PFSK-1 (cell line): Measurements from ENCODE around the gene HK1.

Source experiments
- FOXP2 ChIP-seq: optimal IDR thresholded peaks from 2 replicates; pipeline ENCODE3; 2011; ENCODE audit warnings: borderline replicate concordance, control low read depth, inconsistent platforms; ENCODE audit not compliant: insufficient read depth; ENCODE audit errors: extremely low read length, extremely low read depth
- POLR2AphosphoS5 ChIP-seq: IDR thresholded peaks from 2 replicates; pipeline ENCODE4 v1.6.1; 2012; ENCODE audit warnings: low read depth, mild to moderate bottlenecking, control low read depth, low read length, moderate library complexity
- SIN3A ChIP-seq: IDR thresholded peaks from 2 replicates; pipeline ENCODE4 v1.6.1; 2012; ENCODE audit warnings: mild to moderate bottlenecking, low read length, moderate library complexity, borderline replicate concordance; ENCODE audit not compliant: insufficient read depth
- TAF1 ChIP-seq: IDR thresholded peaks from 2 replicates; pipeline ENCODE4 v1.6.1; 2012; ENCODE audit warnings: low read length, control low read depth, borderline replicate concordance; ENCODE audit not compliant: insufficient read depth
- TF ChIP-seq, protein P1 (sequence below), 2 experiments: IDR thresholded peaks; 2 replicates each; pipeline versions ENCODE4 v1.6.1 to v1.8.0; 2011 to 2012; ENCODE audit warnings: low read depth in 2 of 2, low read length in 2 of 2, control low read depth in 1 of 2, inconsistent platforms in 1 of 2, mild to moderate bottlenecking in 1 of 2, moderate library complexity in 1 of 2; ENCODE audit not compliant: insufficient read depth in 1 of 2

HK1 gene

DNA sequence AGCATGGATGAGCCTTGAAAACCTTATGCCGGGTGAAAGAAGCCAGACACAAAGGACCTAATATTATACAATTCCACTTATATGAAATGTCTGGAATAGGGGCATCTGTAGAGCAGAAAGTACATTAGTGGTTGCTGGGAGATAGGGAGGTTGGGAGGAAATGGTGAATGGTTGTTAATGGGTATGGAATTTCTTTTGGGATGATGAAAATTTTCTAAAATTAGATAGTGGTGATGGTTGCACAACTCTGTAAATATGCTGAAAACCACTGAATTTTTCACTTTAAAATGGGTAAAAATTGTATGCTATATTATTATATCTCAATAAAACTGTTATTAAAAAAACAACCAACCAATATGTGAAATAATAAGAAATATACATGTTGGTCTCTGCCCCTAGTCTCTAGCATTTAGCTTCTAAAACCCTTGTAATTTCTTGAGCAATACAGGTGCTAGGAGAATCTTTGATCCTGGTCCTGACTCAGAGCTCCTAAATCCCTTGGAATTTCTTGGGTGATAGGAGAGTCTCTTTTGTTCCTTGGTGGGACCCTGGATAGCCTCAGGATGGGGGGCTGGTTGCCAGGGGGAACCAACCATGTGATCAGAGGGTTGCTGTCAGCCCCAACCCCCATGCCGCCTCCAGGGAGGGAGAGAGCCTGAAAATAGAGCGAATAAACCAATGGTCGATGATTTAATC is 74.4 kb downstream of the HK1 start:
- TF ChIP-seq POLR2AphosphoS5, result no peak
- TF ChIP-seq, protein P1, sequence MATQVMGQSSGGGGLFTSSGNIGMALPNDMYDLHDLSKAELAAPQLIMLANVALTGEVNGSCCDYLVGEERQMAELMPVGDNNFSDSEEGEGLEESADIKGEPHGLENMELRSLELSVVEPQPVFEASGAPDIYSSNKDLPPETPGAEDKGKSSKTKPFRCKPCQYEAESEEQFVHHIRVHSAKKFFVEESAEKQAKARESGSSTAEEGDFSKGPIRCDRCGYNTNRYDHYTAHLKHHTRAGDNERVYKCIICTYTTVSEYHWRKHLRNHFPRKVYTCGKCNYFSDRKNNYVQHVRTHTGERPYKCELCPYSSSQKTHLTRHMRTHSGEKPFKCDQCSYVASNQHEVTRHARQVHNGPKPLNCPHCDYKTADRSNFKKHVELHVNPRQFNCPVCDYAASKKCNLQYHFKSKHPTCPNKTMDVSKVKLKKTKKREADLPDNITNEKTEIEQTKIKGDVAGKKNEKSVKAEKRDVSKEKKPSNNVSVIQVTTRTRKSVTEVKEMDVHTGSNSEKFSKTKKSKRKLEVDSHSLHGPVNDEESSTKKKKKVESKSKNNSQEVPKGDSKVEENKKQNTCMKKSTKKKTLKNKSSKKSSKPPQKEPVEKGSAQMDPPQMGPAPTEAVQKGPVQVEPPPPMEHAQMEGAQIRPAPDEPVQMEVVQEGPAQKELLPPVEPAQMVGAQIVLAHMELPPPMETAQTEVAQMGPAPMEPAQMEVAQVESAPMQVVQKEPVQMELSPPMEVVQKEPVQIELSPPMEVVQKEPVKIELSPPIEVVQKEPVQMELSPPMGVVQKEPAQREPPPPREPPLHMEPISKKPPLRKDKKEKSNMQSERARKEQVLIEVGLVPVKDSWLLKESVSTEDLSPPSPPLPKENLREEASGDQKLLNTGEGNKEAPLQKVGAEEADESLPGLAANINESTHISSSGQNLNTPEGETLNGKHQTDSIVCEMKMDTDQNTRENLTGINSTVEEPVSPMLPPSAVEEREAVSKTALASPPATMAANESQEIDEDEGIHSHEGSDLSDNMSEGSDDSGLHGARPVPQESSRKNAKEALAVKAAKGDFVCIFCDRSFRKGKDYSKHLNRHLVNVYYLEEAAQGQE (IDR thresholded peaks at IDR 0.05; ENCODE audit: insufficient read depth in 1 of 2, low read depth in 2 of 2, low read length in 2 of 2), result no peak
- TF ChIP-seq TAF1, result no peak
- no peak for TF ChIP-seq SIN3A
- TF ChIP-seq FOXP2, result no peak

DNA sequence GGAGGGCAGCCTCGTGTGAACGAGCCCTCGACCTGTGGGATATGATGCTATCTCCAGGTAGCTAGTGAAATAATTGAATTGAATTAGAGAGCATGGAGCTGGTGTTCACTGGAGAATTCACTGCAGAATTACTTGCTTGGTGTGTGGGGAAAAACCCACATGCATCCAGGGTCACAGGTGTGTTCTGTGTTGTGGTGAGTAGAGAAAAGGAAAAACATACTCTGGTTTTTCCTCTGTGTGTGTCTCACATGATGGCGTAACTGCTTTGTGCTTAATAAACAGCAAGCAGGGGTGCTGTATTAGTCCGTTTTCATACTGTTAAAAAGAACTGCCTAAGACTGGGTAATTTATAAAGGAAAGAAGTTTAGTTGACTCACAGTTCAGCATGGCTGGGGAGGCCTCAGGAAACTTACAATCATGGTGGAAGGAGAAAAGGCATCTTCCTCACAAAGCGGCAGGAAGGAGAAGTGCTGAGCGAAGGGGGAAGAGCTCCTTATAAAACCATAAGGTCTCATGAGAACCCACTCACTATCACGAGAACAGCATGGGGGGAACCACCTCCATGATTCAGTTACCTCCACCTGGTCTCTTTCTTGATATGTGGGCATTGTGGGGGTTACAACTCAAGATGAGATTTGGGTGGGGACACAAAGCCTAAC is 75.8 kb downstream of the HK1 start:
- TF ChIP-seq SIN3A (no peak), TAF1 (no peak), POLR2AphosphoS5 (no peak), FOXP2 (no peak)
- TF ChIP-seq, protein P1 (IDR thresholded peaks at IDR 0.05; ENCODE audit: insufficient read depth in 1 of 2, low read depth in 2 of 2, low read length in 2 of 2), result no peak

DNA sequence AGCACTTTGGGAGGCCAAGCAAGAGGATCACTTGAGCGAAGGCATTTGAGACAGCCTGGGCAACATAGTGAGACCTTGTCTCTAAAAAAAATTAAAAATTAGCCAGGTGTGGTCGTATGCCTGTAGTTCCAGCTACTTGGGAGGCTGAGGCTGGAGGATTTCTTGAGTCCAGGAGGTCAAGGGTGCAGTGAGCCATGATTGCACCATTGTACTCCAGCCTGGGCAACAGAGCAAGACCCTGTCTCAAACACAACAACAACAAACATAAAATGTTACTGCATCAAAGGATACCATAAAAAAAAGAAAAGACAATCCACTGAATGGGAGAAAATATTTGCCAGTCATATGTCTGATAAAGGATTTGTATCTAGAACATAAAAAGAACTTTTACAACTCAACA is 77.9 kb downstream of the HK1 start:
- TF ChIP-seq, protein P1 (IDR thresholded peaks at IDR 0.05; ENCODE audit: insufficient read depth in 1 of 2, low read depth in 2 of 2, low read length in 2 of 2), result no peak
- TF ChIP-seq POLR2AphosphoS5 (no peak), TAF1 (no peak), FOXP2 (no peak), SIN3A (no peak)

DNA sequence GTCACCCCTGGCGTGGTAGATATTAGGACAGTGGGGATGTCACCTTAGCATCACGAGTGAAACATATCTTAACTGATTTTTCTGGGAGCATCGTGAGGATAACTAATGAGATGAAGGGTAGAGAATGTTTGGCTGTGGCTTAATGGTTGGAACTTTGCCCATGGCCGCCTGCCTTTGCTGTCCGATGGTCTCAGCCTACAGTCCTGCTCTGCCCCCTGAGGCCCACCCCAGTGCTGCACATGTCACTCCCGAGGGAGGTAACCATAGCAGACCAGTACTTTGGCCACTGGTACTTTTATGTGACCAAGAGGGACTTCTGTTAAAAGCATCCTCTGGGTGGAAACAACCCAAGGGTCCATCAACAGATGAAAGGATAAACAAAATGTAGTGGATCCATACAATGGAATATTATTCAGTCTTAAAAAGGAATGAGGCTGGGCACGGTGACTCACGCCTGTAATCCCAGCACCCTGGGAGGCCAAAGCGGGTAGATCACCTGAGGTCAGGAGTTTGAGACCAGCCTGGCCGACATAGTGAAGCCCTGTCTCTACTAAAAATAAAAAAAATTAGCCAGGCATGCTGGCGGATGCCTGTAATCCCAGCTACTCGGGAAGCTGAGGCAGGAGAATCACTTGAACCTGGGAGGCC is 80.0 kb downstream of the HK1 start:
- TF ChIP-seq TAF1 (no peak), POLR2AphosphoS5 (no peak), SIN3A (no peak)
- TF ChIP-seq, protein P1 (IDR thresholded peaks at IDR 0.05; ENCODE audit: insufficient read depth in 1 of 2, low read depth in 2 of 2, low read length in 2 of 2), result no peak
